ENCODE measurements around the gene SCGN. TPM values are rescaled to one million over a fixed set of nuclear protein-coding genes. Genes with fewer than 3 reads are reported as not detected.

SCGN gene
- total and polyA plus RNA-seq, 2 of the 13 experiments (the other 11 are each of a cell fraction or from before 2014, with no cell fraction given): 2.9 to 29.0 TPM

GRCh38 chr6:25652007-25652515 lies at the start of gene SCGN (continued):
- TF ChIP-seq POGZ (CRISPR knock-in tag; IDR thresholded peaks at IDR 0.05) (peak; percentile 66), ZNF672 (CRISPR knock-in tag; IDR thresholded peaks at IDR 0.05) (no peak), NFRKB (IDR thresholded peaks at IDR 0.05) (no peak), ZSCAN29 (CRISPR knock-in tag; conservative IDR thresholded peaks at IDR 0.05) (peak; percentile 99), ZNF256 (CRISPR knock-in tag; conservative IDR thresholded peaks at IDR 0.05) (peak; percentile 99), ZNF7 (CRISPR knock-in tag; IDR thresholded peaks at IDR 0.05) (peak; percentile 71), ZNF235 (CRISPR knock-in tag; IDR thresholded peaks at IDR 0.05; ENCODE audit: borderline replicate concordance) (peak; percentile 71; the same call in 1 of the 2 replicates), KLF6 (CRISPR knock-in tag; IDR thresholded peaks at IDR 0.05) (peak; percentile 100), ZNF784 (CRISPR knock-in tag; IDR thresholded peaks at IDR 0.05; ENCODE audit: borderline replicate concordance) (peak; percentile 91; the same call in 1 of the 2 replicates), ZBTB34 (CRISPR knock-in tag; IDR thresholded peaks at IDR 0.05) (peak; percentile 44; the same call in 1 of the 2 replicates), ZNF253 (CRISPR knock-in tag; IDR thresholded peaks at IDR 0.05; ENCODE audit: borderline replicate concordance) (peak; percentile 95; the same call in 1 of the 2 replicates), SP1 (IDR thresholded peaks at IDR 0.05) (no peak), SP1 (CRISPR knock-in tag; IDR thresholded peaks at IDR 0.05) (peak; percentile 57; the same call in 1 of the 2 replicates), SOX6 (IDR thresholded peaks at IDR 0.05) (no peak), SOX6 (CRISPR knock-in tag; IDR thresholded peaks at IDR 0.05) (peak; percentile 66), NFYC (CRISPR knock-in tag; IDR thresholded peaks at IDR 0.05) (0 out of 2 replicates have a peak, but pooled peaks have one; percentile 22), ZNF317 (CRISPR knock-in tag; IDR thresholded peaks at IDR 0.05) (peak; percentile 91), ZEB1 (IDR thresholded peaks at IDR 0.05; ENCODE audit: insufficient replicate concordance, low read depth) (no peak), ZNF30 (CRISPR knock-in tag; IDR thresholded peaks at IDR 0.05) (peak; percentile 91), KLF15 (CRISPR knock-in tag; IDR thresholded peaks at IDR 0.05; ENCODE audit: borderline replicate concordance) (peak; percentile 83; the same call in 1 of the 2 replicates), HDAC6 (IDR thresholded peaks at IDR 0.05; ENCODE audit: low read depth, low read length) (no peak), ZNF234 (CRISPR knock-in tag; conservative IDR thresholded peaks at IDR 0.05) (peak; percentile 92; the same call in 1 of the 2 replicates), DRAP1 (CRISPR knock-in tag; IDR thresholded peaks at IDR 0.05) (peak; percentile 59; the same call in 1 of the 2 replicates), RAD51 (IDR thresholded peaks at IDR 0.05; ENCODE audit: borderline replicate concordance) (no peak), REST (IDR thresholded peaks at IDR 0.05; ENCODE audit: borderline replicate concordance in 1 of 2, low read depth in 1 of 2, low read length in 2 of 2) (peak; percentile 75 to 98)
